IPS DF 4.7 (cell line): ENCODE results near the gene RALB.

ENCODE experiments used
- DNase-seq: peaks from one replicate; pipeline ENCODE4 v3.0.0-alpha.2; 2013; ENCODE audit warnings: low spot score; ENCODE audit errors: extremely low read depth

Gene RALB

GRCh38 chr2:120262150-120262549 lies 9.5 kb downstream of the RALB start:
- DNase-seq = no peak

- no peak for DNase-seq
Observed at GRCh38 chr2:120262761-120263428, 10.2 kb downstream of the RALB start.

- DNase-seq = no peak
Observed at GRCh38 chr2:120265006-120265405, 12.4 kb downstream of the RALB start.

GRCh38 chr2:120267348-120267747 lies 14.7 kb downstream of the RALB start:
- DNase-seq = no peak

- DNase-seq = no peak
Observed at GRCh38 chr2:120269076-120269744, 16.6 kb downstream of the RALB start.

GRCh38 chr2:120269816-120270215 lies 17.2 kb downstream of the RALB start:
- DNase-seq = no peak

- DNase-seq = no peak
Observed at GRCh38 chr2:120271711-120272379, 19.2 kb downstream of the RALB start.

GRCh38 chr2:120272763-120273481 lies 20.3 kb downstream of the RALB start:
- DNase-seq = no peak

GRCh38 chr2:120275617-120276400 lies 23.2 kb downstream of the RALB start:
- no peak for DNase-seq

- no peak for DNase-seq
Observed at GRCh38 chr2:120277505-120278205, 25.0 kb downstream of the RALB start.

- no peak for DNase-seq
Observed at GRCh38 chr2:120278901-120279300, 26.2 kb downstream of the RALB start.

GRCh38 chr2:120279708-120280107 lies 27.1 kb downstream of the RALB start:
- no peak for DNase-seq

- DNase-seq = peak; percentile 56
Observed at GRCh38 chr2:120283649-120284048, 31.0 kb downstream of the RALB start.

- no peak for DNase-seq
Observed at GRCh38 chr2:120285056-120285455, 32.4 kb downstream of the RALB start.

- no peak for DNase-seq
Observed at GRCh38 chr2:120287183-120288015, 34.7 kb downstream of the RALB start.

- no peak for DNase-seq
Observed at GRCh38 chr2:120288016-120288373, 35.3 kb downstream of the RALB start.

GRCh38 chr2:120289221-120289906 lies 36.7 kb downstream of the RALB start:
- DNase-seq = no peak

- DNase-seq = no peak
Observed at GRCh38 chr2:120290737-120291136, 38.1 kb downstream of the RALB start.
